Smooth muscle cell (in vitro differentiated cells): Measurements from ENCODE around the gene KIF9. TPM values are rescaled to one million over a fixed set of nuclear protein-coding genes. Genes with fewer than 3 reads are reported as not detected.
"Not testable (repeated sequence)": the region's sequence is repeated elsewhere in the genome, so short reads cannot be mapped to it uniquely, and the experiment has no call there.

Source experiments
- DNase-seq: peaks from one replicate; lab custom pipeline; 2025; ENCODE audit not compliant: unreplicated experiment; lab: John Stamatoyannopoulos, UW
- H2AFZ ChIP-seq: fragments of 200-600 bp; sonication (generic); 2 replicates; pipeline ENCODE4 v1.6.0; 2016; ENCODE audit warnings: antibody characterized with exemption, low read depth, mild to moderate bottlenecking
- H3F3A ChIP-seq: fragments of 200-600 bp; sonication (generic); 2 replicates; pipeline ENCODE4 v1.6.0; 2017; ENCODE audit warnings: antibody characterized with exemption, low read depth
- H3K27ac ChIP-seq: fragments of 200-600 bp; sonication (generic); 2 replicates; pipeline ENCODE4 v1.5.1; 2016; ENCODE audit warnings: low read depth, mild to moderate bottlenecking
- H3K27me3 ChIP-seq: fragments of 200-600 bp; sonication (generic); 2 replicates; pipeline ENCODE4 v1.6.1; 2016; ENCODE audit warnings: low read depth, mild to moderate bottlenecking
- H3K36me3 ChIP-seq: fragments of 200-600 bp; sonication (generic); 2 replicates; pipeline ENCODE4 v1.5.1; 2016; ENCODE audit warnings: low read depth
- H3K4me1 ChIP-seq: fragments of 200-600 bp; sonication (generic); 2 replicates; pipeline ENCODE4 v1.5.1; 2016; ENCODE audit warnings: low read depth
- H3K4me2 ChIP-seq: fragments of 200-600 bp; sonication (generic); 2 replicates; pipeline ENCODE4 v1.6.0; 2016; ENCODE audit warnings: mild to moderate bottlenecking
- H3K4me3 ChIP-seq: fragments of 200-600 bp; sonication (generic); 2 replicates; pipeline ENCODE4 v1.5.1; 2016; ENCODE audit warnings: mild to moderate bottlenecking
- H3K79me2 ChIP-seq: fragments of 200-600 bp; sonication (generic); 2 replicates; pipeline ENCODE4 v1.6.0; 2016; ENCODE audit warnings: low read depth, mild to moderate bottlenecking
- H3K9ac ChIP-seq: fragments of 200-600 bp; sonication (generic); 2 replicates; pipeline ENCODE4 v1.6.0; 2016; ENCODE audit warnings: low read depth
- H3K9me3 ChIP-seq: fragments of 200-600 bp; sonication (generic); replicated peaks from 2 replicates; pipeline ENCODE4 v1.5.1; 2016; ENCODE audit warnings: low read depth
- H4K20me1 ChIP-seq: fragments of 200-600 bp; sonication (generic); 2 replicates; pipeline ENCODE4 v1.6.0; 2016; ENCODE audit warnings: low read depth
- WGBS: methylation state at CpG from one replicate; pipeline ENCODE4 v1.1.7; 2016; ENCODE audit warnings: low lambda C conversion rate; 5-methylcytosine and 5-hydroxymethylcytosine counted together
- polyA plus RNA-seq: library from polyadenylated mRNA; unstranded; fragments of >200 nt; fragmentation: Nextera tagmentation; extraction: Ambion mirVana; gene quantifications from 2 replicates; pipeline ENCODE4 v1.2.1, GENCODE V29; 2016
- total RNA-seq: library from RNA; depleted of rRNA; stranded (reverse); fragments of >200 nt; gene quantifications from 2 replicates; pipeline ENCODE4 v1.2.3, GENCODE V29; 2014
- TF ChIP-seq, protein P1 (sequence below): fragments of 200-600 bp; sonication (generic); IDR thresholded peaks from 2 replicates; pipeline ENCODE4 v1.5.1; 2017; ENCODE audit warnings: borderline replicate concordance, mild to moderate bottlenecking, antibody characterized with exemption; ENCODE audit not compliant: insufficient read depth, poor library complexity, severe bottlenecking

KIF9 gene
- total and polyA plus RNA-seq, 2 experiments from 2014 or later, result 2.2 to 6.5 TPM

- WGBS, result 79% methylated on average over 3 of the region's 3 CpGs
Observed at GRCh38 chr3:47223755-47224154, 58.8 kb downstream of the KIF9 start.

DNA sequence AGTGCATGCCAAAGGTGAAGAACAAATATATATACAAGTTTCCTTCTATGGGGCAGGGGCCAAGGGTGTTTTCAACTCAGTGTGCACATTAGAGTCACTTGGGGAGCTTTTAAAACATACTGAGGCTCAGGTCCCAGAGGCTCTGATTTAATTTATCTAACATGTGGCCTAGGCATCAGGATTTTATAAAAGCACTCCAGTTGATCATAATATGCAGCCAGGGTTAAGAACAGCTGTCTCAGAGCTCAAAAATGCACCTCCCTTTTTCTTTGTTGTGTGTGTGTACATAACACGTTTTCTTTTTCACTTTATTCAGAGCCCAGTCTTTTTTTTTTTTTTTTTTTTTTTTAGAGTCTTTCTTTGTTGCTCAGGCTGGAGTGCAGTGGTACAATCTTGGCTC, 60.8 kb downstream of the KIF9 start:
- Histone ChIP-seq H3K9me3 (no peaks in the 10 kb centered on the region), H3K4me1 (no peaks in the 10 kb centered on the region)
- 75% methylated on average over 1 of the region's 1 CpG for WGBS

More at GRCh38 chr3:47223755-47224154, 58.8 kb downstream of the KIF9 start:
- Histone ChIP-seq H3K4me3 (no peak overlapping the region), H3K27me3 (no peaks in the 10 kb centered on the region), H3K4me1 (no peaks in the 10 kb centered on the region), H3K4me2 (no peak overlapping the region), H3F3A (no peaks in the 10 kb centered on the region), H2AFZ (no peak overlapping the region), H4K20me1 (no peaks in the 10 kb centered on the region), H3K9me3 (no peaks in the 10 kb centered on the region), H3K9ac (no peak overlapping the region), H3K79me2 (no peaks in the 10 kb centered on the region), H3K36me3 (no peaks in the 10 kb centered on the region), H3K27ac (no peak overlapping the region)
- TF ChIP-seq, protein P1, sequence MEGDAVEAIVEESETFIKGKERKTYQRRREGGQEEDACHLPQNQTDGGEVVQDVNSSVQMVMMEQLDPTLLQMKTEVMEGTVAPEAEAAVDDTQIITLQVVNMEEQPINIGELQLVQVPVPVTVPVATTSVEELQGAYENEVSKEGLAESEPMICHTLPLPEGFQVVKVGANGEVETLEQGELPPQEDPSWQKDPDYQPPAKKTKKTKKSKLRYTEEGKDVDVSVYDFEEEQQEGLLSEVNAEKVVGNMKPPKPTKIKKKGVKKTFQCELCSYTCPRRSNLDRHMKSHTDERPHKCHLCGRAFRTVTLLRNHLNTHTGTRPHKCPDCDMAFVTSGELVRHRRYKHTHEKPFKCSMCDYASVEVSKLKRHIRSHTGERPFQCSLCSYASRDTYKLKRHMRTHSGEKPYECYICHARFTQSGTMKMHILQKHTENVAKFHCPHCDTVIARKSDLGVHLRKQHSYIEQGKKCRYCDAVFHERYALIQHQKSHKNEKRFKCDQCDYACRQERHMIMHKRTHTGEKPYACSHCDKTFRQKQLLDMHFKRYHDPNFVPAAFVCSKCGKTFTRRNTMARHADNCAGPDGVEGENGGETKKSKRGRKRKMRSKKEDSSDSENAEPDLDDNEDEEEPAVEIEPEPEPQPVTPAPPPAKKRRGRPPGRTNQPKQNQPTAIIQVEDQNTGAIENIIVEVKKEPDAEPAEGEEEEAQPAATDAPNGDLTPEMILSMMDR, result no peak
- no peak for DNase-seq

DNA sequence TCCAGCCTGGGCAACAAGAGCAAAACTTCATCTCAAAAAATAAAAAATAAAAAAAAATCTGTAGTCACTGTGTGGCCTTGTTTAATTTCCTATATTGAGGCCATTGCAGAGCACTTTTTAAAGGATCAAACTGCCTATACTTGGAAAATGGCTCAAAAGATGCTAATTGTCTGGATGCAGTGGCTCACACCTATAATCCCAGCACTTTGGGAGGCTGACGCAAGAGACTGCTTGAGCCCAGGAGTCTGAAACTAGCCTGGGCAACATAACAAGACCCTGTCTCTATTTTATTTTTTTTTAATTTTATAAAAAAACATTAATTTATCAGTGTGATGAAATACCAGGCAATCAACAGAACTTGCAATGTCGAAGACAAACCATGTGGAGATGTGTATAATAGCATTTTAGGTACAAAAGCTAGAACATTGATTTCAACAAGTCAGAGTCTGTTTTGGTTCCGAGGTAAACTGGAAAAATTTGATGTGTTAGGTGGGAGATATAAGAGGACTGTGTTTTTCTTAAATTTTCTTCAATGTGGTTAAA, 71.7 kb downstream of the KIF9 start:
- Histone ChIP-seq H3K4me3 (no peak overlapping the region), H3K79me2 (no peaks in the 10 kb centered on the region), H3K27me3 (no peaks in the 10 kb centered on the region), H3K36me3 (no peaks in the 10 kb centered on the region), H3K9ac (no peak overlapping the region), H3F3A (no peaks in the 10 kb centered on the region), H3K4me1 (no peaks in the 10 kb centered on the region), H2AFZ (no peak overlapping the region), H3K9me3 (no peaks in the 10 kb centered on the region), H3K27ac (no peak overlapping the region), H4K20me1 (no peaks in the 10 kb centered on the region), H3K4me2 (no peak overlapping the region)
- DNase-seq, result no peak
- WGBS, result 93% methylated on average over 3 of the region's 3 CpGs
- TF ChIP-seq, protein P1, result no peak

More for the DNA sequence above, 60.8 kb downstream of the KIF9 start:
- DNase-seq, result no peak
- Histone ChIP-seq H3K36me3 (no peaks in the 10 kb centered on the region), H3F3A (no peaks in the 10 kb centered on the region), H2AFZ (no peak overlapping the region), H4K20me1 (no peaks in the 10 kb centered on the region), H3K4me3 (no peak overlapping the region), H3K4me2 (no peak overlapping the region), H3K9ac (no peak overlapping the region), H3K79me2 (no peaks in the 10 kb centered on the region), H3K27me3 (no peaks in the 10 kb centered on the region), H3K27ac (no peak overlapping the region)
- TF ChIP-seq, protein P1, result no peak

DNA sequence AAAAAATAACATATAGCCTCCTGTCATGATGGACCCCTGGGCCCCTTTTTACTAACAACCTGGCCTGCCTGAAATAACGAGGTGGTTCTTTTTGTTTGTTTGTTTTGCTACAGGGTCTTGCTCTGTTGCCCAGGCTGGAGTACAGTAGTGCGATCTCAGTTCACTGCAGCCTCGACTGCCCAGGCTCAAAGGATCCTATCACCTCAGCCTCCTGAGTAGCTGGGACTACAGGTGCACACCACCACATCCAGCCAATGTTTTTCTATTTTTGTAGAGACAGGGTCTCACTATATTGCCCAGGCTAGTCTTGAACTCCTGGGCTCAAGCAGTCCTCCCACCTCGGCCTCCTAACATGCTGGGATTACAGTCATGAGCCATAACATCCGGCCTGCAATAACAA, 76.6 kb downstream of the KIF9 start:
- not testable (repeated sequence) for DNase-seq, H4K20me1 ChIP-seq, H3K36me3 ChIP-seq, H3K9ac ChIP-seq, H3K4me3 ChIP-seq, H3K79me2 ChIP-seq, H3K4me2 ChIP-seq, H3K27ac ChIP-seq, H3K9me3 ChIP-seq, H2AFZ ChIP-seq, H3K4me1 ChIP-seq, H3F3A ChIP-seq, H3K27me3 ChIP-seq
- WGBS, result 96% methylated on average over 5 of the region's 5 CpGs
